Thyroid gland (tissue), 4 donors: ENCODE measurements around the gene DUSP15.

Experiments
- CTCF ChIP-seq, 6 experiments: fragments of 200-600 bp in 3 of 6; fragments of 450-650 bp in 3 of 6; sonication (generic) in 3 of 6; IDR thresholded peaks; one replicate each; pipeline ENCODE4 v1.5.1; 2016 to 2019; ENCODE audit warnings: antibody characterized with exemption in 6 of 6, mild to moderate bottlenecking in 2 of 6, inconsistent platforms in 1 of 6, moderate library complexity in 1 of 6
- POLR2A ChIP-seq, 2 donors: fragments of 450-650 bp; IDR thresholded peaks; one replicate each; pipeline ENCODE4 v1.6.1; 2017; ENCODE audit warnings: antibody characterized with exemption in 2 of 2, mild to moderate bottlenecking in 2 of 2, moderate library complexity in 1 of 2

DNA sequence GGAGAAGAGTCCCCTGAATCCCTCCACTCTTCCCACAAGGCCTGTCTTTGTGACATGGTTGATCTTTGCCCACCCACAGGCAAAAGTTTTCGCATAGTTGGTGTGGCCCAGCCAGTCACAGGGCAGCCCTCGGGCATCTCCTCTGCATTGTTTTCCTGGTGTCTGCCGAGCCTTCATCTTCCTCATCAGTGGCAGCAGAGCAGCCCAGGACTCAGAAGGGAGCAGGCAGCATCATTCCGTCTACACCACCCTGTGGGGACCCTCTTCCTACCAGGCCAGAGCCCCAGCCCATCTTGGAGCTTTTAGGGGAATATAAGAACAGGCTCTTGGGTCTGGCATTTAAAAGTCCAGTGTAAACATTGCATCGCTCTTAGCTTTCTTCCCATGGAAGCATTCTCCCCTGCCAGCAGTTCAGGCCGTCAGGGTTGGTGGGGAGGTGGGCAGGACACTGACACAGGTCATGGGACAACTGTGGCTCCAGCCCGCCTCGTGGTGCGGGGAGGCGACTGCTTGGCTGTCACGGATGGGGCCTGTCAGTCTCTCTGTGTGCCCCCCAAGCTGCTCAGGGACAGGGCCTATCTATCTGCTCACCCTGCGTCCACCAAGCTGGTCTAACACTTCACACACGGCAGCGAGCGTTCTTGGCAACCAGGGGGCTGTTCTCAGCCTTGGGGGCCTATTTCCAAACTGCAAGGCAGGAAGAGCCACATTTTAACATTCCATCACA lies 43.3 kb upstream of the DUSP15 start:
- TF ChIP-seq CTCF (IDR thresholded peaks at IDR 0.05), result no peak
- TF ChIP-seq POLR2A (IDR thresholded peaks at IDR 0.05), result no peak
